ENCODE data around the gene SLX4IP.

The SLX4IP gene

DNA sequence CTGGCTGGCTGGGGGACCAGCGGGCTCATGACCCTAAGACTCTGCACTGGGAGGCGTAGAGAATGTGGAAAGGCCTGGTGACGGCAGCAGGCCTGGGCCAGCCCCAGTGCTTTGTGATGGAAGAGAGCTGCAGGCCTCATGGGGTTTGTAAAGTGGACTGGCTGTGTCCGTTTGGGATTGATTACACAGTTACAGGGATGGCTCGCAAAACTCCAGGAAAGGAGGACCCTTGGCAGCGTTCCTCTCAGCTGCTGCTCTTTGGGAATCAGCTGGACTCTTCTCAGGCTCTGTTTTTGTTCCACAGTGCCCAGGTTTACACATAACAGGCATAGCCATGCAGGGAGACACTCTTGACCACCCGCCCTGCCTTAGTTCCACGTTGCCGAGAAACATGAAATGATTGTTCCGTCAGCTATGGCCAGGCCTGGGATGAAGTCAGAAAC lies 89.0 kb downstream of the SLX4IP start:
- no peak for DNase-seq

DNA sequence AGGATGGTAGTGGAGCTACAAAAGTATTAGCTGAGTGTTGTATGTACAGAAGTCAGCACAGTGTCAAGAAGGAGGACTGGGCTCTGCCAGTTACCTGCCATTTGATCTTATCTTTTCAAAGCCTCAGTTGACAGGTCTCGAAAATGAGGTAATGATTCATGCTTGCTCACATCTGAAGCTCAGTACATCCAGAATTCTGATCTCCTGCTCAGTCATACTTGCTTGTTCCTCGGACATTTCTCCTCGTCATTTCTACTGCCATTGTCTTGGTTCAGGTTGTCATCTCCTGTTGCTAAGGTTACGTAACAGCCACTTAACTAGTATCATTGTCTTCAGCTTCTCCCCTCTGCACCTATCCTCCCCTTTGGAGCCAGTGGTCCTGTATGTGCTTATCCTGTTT lies 89.5 kb downstream of the SLX4IP start:
- no peak for DNase-seq

DNA sequence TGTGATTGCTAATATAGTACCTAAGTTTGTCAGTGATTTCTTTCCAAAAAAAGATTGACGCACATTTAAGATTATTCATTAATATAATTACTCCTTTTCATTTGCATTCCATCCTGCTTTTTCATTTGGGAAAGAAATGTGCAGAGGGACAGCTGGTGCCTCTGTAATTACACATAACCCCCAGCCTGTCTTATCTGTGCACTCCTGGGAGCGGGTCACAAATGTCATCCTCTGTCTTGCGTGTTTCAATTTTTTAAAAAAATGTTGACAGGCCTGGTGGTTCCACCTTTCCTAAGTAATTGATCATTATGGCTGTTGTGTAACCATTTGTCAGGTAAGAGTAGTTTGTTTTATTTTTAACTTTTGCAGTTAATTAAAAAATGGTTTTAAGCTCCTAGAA lies 92.7 kb downstream of the SLX4IP start:
- no peak for DNase-seq

DNA sequence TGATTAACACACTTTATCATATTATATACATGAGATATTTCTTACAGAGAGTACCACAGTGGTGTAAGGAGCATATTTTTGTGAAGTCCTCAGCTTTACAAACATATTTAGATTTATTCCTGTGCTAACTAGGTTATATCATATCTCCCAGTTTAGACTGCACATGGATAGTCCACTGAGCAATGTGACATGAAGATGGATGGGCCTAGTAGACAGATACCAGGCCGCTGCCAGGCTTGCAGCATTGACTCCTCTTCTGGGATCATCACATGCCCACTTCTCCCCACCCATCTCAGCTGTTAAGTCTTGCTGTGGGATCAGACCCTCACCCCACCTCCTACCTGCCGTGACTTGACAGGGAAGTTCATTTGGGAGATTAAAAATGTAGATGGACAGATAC lies 95.8 kb downstream of the SLX4IP start:
- DNase-seq, result no peak

DNA sequence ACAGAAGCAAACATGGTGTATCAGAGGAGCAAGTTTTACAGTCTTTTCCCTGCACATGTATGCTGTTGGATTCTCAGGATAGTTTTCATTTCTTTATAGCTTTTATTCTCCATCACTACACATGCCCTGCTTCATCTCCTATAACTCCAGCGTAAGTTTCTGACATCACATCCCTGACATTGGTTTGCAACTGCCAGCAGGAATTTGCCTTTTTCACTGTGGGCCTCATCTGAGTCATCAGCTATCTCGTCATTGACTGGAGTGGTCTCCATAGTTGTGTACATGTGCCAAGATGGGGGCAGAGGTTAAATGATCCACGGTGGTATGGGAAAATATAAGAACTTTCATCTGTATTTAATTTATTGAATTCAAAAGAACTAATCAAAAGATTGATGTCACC lies 96.7 kb downstream of the SLX4IP start:
- no peak for DNase-seq

DNA sequence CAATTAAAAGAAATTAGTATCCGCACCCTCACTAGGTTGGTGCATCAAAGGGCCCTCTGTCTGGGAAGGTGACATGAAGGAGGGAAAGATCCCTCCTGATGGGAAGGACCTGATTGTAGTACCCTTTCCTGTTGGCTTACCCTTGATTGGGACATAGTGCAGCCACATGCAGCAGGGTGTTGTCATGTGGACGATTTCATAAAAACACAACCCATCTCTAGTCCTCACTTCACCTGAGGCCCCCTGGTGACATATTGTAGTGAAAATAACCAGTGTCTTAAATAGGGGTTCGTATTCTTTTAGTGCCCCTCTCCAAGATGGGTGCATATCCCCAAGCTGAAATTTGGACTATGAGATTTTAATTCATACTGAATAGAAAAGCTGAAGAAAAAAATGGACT lies 97.3 kb downstream of the SLX4IP start:
- DNase-seq, result no peak

DNA sequence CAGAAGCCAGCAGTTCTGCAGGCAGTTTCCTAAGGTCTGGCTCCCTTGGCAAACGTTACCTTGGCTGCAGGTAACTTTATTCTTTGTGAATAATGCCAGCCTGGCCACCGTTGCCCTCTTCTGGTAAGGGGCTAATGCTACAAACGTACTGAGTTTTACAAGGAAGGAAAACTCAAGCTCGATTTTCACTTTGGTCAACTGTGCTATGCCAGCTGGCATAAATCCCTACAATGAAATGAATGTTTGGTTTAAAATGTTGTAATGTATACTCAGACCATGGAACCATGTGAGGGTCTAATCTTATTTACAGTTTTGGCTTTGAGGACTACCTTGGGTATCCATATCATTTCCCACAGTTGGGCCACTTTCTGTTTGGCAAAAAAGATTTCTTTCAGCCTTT lies 101.4 kb downstream of the SLX4IP start:
- peak; percentile 46 for DNase-seq

DNA sequence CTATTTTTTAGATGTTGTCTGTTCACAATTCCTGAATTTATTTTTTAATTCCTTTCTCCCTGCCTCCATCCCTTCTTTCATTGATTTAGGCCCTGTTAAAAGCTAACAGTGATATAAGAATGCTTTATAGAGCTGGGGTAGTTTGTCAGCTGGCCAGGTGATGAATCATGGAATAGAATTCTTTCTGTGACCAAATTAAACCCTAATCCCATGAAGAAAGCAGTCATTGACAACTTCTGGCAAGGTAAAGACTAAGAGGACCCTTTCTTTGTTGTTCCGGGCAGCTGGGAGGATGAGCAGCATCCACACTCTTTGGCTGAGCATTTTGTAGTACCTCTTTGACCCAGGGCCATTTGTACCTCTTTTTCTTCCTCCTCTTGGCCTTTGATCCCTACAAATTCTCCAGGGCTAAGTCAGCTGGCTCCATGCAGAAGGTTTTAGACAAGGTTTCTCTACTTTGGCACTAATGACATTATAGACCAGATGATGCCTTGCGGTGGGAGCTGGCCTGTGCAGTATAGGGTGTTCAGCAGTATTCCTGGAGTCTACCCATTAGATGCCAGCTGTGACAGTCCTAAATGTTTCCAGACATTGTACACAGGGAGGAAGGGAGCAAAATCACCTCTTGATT lies 102.9 kb downstream of the SLX4IP start:
- no peak for DNase-seq

DNA sequence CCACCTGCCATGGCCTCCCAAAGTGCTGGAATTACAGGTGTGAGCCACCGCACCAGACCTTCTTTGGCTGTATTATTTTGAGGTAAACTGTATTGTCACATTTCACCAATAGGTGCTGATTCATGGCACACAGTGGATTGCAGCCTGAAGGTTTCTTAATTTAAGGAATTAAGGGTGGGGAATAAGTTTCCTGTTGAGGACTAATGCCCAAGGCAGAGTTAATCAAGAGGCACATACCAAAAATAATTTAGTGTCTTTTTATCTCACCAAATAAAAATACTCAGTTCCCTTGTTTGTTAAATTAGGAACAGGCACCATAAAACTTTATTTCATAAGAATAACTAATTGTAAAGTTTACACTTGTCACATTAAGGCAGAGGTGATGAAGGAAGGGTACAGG lies 103.7 kb downstream of the SLX4IP start:
- no peak for DNase-seq

DNA sequence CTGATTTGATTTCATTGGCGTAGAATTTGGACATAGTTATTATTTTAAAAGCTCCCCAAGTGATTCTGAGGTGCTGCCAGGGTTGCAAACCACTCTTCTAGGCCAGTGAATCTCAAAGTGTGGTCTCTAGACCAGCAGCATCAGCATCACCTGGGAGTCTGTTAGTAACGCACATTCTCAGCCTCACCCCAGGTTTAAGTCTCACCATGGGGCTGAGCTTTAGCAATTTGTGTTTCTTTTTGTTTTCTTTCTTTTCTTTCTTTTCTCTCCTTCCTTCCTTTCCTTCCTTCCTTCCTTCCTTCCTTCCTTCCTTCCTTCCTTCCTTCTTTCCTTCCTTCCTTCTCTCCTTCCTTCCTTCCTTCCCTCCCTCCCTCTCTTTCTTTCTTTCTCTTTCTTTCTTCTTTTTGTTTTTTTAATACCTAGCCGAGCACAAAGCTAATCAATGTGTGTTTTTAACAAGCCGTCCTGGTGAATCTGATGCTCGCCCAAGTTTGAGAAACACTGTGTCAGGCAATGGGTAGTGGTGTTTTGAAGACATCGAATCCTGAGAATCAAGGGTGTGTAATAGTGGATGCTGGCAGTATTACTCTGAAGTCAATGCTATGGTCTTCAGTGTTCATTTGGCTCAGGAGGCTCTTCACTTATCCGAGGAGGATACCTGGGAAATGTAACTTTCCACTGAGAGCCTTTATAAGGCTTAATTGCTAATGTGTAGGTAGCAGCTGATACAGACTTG lies 104.9 kb downstream of the SLX4IP start:
- DNase-seq, result no peak

DNA sequence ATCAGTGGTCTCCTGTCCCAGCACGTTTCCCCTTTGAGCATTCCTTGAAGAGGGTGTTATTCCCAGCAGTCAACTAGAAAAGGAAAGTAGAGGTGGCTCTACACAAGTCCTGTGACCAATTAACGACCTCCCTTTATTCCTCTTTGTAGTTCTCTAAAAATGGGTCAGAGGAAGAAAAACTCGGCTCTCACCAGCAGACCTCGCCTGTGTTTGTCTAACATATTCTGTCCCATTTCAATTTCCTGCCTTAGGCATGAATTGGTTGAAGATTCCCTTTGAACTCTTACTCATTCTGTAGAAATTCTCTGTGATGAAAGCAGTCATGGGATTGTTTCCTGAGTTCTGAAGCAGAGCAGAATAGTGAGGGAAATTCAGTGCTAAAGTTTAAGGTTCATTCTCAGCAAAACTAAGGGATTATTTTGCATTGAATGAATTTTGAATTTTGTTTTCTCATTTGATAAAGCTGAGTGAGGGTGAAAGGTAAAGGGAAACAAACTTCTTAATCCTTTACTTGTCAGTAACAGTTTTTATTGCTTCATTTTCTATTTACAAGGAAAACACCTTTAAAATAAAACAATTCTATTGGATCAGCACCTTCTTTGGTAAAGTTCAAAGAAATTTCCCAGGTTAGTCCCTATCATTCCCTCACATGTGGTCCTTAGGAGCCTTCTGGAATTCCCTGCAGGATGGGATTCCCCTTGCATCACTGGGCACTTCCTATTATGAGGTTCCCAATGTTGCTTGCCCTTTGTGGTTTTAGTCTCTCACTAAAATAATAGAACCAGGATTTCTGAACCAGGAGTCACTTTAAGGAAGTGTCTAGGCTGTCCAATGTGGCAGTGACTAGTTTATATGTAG lies 105.8 kb downstream of the SLX4IP start:
- DNase-seq, result no peak

DNA sequence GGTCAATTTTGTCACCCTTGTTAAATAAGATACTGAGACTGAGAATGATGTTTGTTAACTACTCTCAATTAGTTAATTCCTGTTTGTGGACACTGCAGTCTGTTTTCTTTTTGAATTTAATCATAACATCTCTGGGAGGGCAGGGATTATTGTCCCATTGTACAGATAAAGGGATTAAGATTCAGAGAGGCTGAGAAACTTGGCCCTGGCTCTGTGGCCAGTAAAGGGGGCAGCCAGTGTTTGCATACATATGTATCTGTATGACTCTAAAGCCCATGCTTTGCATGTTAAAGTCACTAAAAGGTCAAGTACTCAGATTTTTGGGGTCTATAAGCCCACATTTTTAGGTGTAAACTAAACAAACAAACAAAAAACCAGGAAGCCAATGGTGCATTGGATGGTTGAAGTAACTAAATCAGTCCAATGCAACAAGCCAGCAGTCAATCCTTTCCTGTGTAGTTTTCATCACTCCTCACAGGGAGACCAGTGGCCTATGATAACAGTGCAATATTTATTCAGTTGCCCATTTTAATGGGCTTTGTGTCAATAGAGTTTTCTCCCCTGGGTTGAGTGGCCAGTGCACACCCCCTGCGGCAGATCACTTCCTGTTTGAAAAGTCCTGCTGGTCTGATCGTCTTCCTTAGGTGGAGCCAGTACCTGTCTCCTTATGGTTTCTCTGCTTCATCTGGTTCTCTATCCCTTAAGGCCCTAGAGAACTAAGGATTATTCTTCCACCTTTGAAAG lies 106.7 kb downstream of the SLX4IP start:
- no peak for DNase-seq

DNA sequence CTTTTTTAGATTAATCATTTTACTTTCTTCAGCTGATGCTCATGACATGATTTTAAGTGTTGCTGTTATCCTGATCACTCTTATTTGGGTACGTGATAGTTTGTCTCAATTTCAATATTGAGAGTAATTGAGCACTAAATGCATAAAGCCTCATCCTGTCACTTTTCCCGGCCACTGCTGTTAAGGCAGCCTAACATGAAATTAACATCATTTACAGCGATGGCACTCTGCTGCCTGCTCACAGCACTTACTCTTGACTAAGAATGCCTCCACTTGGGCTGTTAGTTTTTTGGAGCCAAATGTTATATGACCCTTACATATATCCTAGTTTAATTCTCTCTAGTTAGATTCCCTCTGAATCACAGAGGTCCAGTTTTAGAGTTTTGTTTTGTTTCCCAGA lies 107.3 kb downstream of the SLX4IP start:
- no peak for DNase-seq

DNA sequence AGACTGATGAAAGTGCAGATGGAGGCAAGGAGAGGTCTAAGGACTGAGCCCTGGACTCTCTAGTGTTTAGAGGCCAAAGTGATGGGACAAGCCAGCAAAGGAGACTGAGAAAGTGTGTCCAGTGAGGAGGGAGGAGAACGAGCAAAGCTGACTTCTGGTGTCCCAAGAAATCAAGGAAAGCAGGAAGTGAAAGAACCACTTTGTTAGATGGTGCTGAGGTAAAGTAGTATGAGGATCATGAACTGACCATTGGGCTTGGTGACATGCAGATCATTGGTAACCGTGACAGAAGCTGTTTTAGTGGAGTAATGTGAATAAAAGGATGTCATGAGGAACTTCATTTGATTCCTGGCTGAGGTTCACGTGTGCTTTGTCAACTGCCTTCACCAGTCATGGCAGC lies 108.4 kb downstream of the SLX4IP start:
- DNase-seq, result no peak

DNA sequence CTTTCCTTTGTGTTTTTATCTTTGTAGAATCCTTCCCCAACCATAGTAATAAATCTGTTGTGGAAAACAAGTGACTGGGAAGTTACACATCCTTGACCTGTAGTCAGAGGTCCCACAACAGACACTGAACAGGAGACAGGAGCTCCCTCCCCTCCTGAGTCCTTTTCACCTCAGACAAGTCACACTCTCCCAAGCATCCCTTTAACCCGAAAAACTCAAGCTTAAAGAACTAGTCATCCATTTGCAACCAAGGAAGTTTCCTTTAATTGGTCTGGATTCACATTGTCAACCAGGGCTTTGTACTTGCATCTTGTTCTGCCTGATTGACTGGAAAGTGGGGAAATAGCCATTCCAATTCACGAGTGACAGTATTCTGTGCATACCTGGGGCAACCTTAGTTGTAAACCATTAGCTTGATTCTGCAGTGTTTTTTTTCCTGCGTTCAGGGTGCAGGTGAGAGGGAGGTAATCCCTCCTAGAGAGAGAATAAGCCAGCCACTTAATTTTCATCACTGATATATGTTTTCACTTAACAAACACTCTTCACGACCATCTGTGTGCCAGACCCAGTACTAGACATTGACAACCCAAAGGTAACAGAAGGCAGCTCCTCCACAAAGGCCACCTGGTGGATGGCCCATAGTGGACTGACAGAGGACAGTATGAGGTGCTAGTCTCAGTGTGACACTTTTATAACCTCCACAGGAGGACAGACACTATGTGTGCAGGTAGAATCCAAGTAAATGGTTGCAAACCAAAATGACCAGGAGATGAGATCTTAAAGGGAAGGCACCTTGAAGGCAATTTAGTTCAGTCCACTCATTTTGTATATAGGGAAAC lies 112.4 kb downstream of the SLX4IP start:
- DNase-seq, result no peak

DNA sequence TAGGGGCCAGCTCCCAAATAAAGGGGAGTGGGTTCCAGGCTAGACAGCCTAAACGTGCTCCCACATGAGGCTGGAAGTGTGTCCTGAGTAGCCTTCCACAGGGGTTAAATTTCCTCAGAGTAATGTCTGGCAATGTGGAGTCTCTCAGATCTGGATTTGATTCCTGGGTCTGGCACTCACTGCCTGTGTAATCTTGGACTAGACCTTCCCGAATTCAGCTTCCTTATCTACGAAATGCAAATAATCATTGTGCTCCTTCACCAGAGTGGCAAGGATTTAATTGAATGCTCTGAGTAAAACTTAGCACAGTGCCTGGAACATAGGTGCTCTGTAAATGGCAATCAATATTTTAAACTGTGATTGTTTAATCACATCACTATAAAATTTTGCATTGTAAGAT lies 114.4 kb downstream of the SLX4IP start:
- DNase-seq, result no peak

DNA sequence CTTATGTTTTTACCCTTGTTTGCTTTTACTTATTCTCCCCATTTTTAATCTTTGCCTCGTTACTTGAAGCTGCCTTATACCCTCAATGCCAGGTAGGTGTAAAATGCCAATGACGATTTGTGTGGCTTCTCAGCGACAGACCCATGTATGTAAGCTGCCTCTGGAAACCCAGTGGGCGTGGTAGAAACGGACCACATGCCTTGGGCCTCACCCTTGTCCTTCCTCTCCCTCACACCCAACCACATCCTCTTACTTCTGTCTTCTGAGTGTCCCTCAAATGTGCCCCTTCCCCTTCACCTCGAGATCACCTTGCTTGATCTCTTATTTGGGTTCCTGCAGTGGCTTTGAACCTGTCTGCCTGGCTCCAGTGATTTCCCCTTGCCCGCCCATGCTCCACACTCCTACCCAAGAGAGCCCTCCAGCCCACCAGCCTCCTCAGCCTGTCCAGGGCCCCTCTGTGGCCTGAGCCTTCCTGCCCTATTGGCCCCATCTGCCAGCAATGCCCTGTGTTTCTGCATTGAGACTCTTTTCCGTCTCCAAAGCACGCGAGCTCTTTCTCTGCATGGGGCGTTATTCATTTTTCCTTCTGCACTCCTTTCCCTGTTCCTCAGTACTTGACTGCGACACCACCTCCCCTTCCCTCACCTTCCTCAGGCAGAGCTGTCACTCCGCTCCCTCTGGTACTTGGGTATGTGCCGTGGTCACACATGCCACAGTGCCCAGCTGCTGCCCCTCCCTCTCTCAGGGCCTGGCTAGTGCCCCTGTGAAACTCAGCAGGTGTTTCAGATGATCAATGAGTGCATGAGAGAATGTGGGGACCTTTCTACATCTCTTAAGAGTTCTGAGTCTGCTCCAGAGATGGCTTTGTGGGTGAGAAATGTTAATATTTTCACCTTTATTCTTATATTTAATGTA lies 115.4 kb downstream of the SLX4IP start:
- DNase-seq, result no peak

DNA sequence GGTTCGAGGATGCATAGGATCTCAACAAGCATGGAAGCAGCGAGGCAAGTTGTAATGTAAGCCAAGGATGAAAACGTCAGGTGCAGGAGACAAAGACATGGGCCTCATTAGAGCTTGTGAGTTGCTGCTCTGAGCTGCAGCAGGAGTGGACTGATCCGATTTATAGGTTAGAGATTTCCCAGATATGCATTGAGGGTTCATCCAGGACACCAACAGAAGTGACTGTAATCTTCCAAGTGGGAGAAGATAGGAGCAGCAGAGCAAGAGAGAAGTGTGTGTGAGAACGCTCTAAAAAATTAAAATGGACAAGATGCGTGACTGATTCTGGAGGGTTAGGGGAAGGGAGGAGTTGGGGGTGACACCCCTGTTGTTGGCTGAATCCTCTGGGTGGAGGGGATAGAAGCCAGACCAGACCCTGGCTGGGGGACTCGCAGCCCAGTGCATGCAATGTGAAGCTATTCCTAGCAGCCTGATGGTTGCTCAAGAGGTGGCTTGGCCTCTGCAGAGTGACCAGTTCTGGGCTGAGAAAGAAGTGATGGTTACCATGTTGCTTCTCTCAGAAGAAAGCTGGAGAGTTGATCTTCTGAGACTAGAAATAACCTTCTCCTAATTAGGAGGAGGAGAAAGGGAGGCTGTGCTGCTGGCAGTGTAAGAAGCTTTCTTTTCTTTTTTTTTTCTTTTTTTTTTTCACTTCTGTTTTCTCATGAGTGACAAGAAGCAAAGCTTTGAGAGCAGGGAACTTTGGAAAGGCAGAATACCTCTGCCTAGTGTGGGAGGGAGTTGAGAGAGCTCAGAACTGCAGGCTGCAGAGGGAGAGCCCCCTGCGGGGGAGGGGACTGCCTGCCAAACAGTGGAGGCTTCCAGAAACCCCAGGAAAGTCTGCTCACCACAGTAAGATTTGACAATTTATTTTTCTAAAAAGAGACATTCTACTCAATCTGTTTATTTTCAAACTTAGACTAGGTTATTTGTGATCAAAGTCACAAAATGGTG lies 116.9 kb downstream of the SLX4IP start:
- no peak for DNase-seq

DNA sequence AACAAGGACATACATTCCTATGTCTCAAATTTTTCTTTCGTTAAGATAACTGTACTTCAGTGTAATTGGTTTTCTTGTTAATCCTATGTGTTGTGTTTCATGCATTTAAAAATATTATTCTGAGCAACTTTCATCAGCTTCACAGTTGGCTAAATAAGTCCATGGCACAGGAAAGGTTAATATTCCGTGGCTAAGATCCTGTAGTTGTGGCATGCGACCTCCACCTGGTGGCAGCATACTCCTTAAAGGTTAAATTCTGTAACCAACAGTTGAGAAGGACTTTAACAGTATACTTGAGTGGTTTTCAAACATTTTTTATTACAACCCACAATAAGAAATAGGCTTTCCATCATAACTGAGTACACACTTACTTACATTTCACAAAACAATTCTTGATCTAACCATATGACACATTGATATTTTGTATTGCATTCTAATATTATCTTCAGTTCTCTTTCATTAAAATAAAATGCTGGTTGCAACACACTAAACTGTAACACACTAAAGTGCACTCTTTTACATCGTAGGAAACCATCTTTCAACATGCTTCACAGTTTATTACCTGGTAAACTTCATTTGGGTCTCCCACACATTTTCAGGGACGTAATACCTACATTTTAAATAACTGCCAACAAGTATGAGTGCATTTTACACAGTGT lies 118.3 kb downstream of the SLX4IP start:
- DNase-seq, result peak; percentile 41

Measured in NCI-H1105 (cell line).